Measurements from ENCODE around the gene AAK1. TPM values are rescaled to one million over a fixed set of nuclear protein-coding genes. Genes with fewer than 3 reads are reported as not detected.
A peak's percentile ranks its signal among the peaks of the same experiment; 100 is the strongest.

AAK1 gene
- total and polyA plus RNA-seq, 2 of the 13 experiments (the other 11 are each of a cell fraction or from before 2014, with no cell fraction given) = 9.8 to 10.3 TPM

GRCh38 chr2:69683170-69683971, 39.8 kb upstream of the AAK1 start:
- 43% methylated on average over 5 of the region's 5 CpGs for WGBS (ENCODE audit: low lambda C conversion rate)
- CTCF ChIA-PET (ENCODE audit: low intra/inter-chr PET ratio, low total read pairs) = no interaction called here
- Histone ChIP-seq H3K27ac (ENCODE audit: extremely low read length, insufficient read depth, low read length) (no peak overlapping the region), H3K9me3 (ENCODE audit: low read length) (no peaks in the 10 kb centered on the region), H3K36me3 (replicated peaks in 1 of 2; ENCODE audit: control insufficient read depth in 1 of 2, insufficient read depth in 2 of 2, low read length in 2 of 2) (no peaks in the 10 kb centered on the region), H3K4me2 (ENCODE audit: low read depth, low read length) (no peak overlapping the region), H3K4me3 (replicated peaks in 1 of 3; ENCODE audit: insufficient read depth in 1 of 3, low read depth in 2 of 3, low read length in 3 of 3) (no peak overlapping the region), H3K4me1 (ENCODE audit: insufficient read depth, low read length) (peaks cover 42% of the 10 kb centered on the region), H3K27me3 (ENCODE audit: control insufficient read depth in 1 of 2, insufficient read depth in 2 of 2, low read length in 2 of 2) (peaks cover 0 to 7% of the 10 kb centered on the region in 2 experiments; a peak in 3 of 5 replicates), H3K79me2 (ENCODE audit: insufficient read depth, low read length) (no peaks in the 10 kb centered on the region), H2AFZ (ENCODE audit: low read length) (no peak overlapping the region), H3K9ac (ENCODE audit: insufficient read depth, low read depth, low read length) (no peak overlapping the region), H4K20me1 (ENCODE audit: insufficient read depth, low read length) (no peaks in the 10 kb centered on the region)
- FAIRE-seq (no peak), DNase-seq (ENCODE audit: low spot score) (peak; percentile 38), ATAC-seq (no peak)
- TF ChIP-seq KDM5B (CRISPR knock-in tag; IDR thresholded peaks at IDR 0.05; ENCODE audit: borderline replicate concordance) = no peak
- no peak for TF ChIP-seq MTA1 (CRISPR knock-in tag; IDR thresholded peaks at IDR 0.05; ENCODE audit: borderline replicate concordance)
- no peak for TF ChIP-seq ZNF124 (CRISPR knock-in tag; IDR thresholded peaks at IDR 0.05)
- TF ChIP-seq ZNF766 (CRISPR knock-in tag; IDR thresholded peaks at IDR 0.05; ENCODE audit: borderline replicate concordance) = no peak
- TF ChIP-seq ATF7 (IDR thresholded peaks at IDR 0.05) = peak; percentile 75
- TF ChIP-seq ATF7 (CRISPR knock-in tag; IDR thresholded peaks at IDR 0.05) = no peak
- TF ChIP-seq CREB1 (IDR thresholded peaks at IDR 0.05) = no peak
- peak; percentile 25; the same call in 1 of the 2 replicates for TF ChIP-seq CREB1 (CRISPR knock-in tag; IDR thresholded peaks at IDR 0.05)
- no peak for TF ChIP-seq KMT2B (CRISPR knock-in tag; IDR thresholded peaks at IDR 0.05)
- no peak for TF ChIP-seq SP4 (CRISPR knock-in tag; IDR thresholded peaks at IDR 0.05)
- TF ChIP-seq CEBPZ (IDR thresholded peaks at IDR 0.05; ENCODE audit: low read length) = no peak
- no peak for TF ChIP-seq ZNF256 (CRISPR knock-in tag; conservative IDR thresholded peaks at IDR 0.05)
- TF ChIP-seq SP140L (CRISPR knock-in tag; IDR thresholded peaks at IDR 0.05; ENCODE audit: borderline replicate concordance) = no peak
- no peak for TF ChIP-seq MAFG (CRISPR knock-in tag; IDR thresholded peaks at IDR 0.05)
- POLR2A ChIA-PET = interaction anchor here (1.0 kb wide), 1 partner anchor 10 kb away, joined by 3 read pairs; no protein-coding TSS in a partner anchor
- BruUV-seq (replicated peaks) = no TSS peak
- intact Hi-C loops (cut with micrococcal nuclease; ENCODE audit: unreplicated experiment) = no loop called here
- in situ Hi-C loops (cut with HindIII; ENCODE audit: extremely low pct_ligation_motif_present, low pct_unique_long_range_greater_than_20kb) = no loop called here
